GM23248 (cell line): ENCODE data around the gene DPAGT1.

ENCODE experiments used
- EZH2 ChIP-seq: fragments of 200-600 bp; sonication (generic); IDR thresholded peaks from 2 replicates; pipeline ENCODE4 v1.6.1; 2018; ENCODE audit warnings: antibody characterized with exemption, mild to moderate bottlenecking; ENCODE audit not compliant: insufficient read depth, poor library complexity, severe bottlenecking
- EZH2phosphoT487 ChIP-seq: fragments of 200-600 bp; sonication (generic); IDR thresholded peaks from 2 replicates; pipeline ENCODE4 v1.6.1; 2018; ENCODE audit warnings: antibody characterized with exemption, moderate library complexity, mild to moderate bottlenecking, low read depth; ENCODE audit not compliant: insufficient read depth

DNA sequence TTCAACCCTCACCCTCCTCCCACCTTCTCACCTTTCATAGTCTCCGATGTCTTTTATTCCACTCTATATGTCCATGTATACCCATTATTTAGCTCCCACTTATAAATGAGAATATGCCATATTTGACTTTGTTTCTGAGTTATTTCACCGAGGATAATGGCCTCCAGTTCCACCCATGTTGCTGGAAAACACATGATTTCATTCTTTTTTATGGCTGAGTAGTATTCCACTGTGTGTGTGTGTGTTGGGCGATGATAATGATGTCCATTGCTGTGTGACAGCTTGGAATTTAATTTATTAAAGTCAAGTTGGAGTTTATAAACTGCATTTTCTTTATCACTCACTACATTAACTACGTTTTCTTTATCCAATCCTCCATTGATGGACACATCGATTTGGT lies 16.6 kb upstream of the DPAGT1 start:
- no peak for TF ChIP-seq EZH2
- no peak for TF ChIP-seq EZH2phosphoT487
